ENCODE measurements around the gene FXYD2. TPM values are rescaled to one million over a fixed set of nuclear protein-coding genes. Genes with fewer than 3 reads are reported as not detected.

The FXYD2 gene
- total and polyA plus RNA-seq, 10 of the 15 experiments (the other 5 are each of a cell fraction or from before 2014, with no cell fraction given): 1.2 to 4.5 (median 2.4) TPM

GRCh38 chr11:117828611-117829368, 4.2 kb upstream of the FXYD2 start:
- ChIA-PET POLR2A (interaction anchor here (0.8 to 1.8 kb wide), 6 partner anchors 11 to 224 kb away, joined by 3 to 15 read pairs (median 3); partner anchors contain the start of gene TMPRSS13), CTCF (interaction anchor here (0.8 to 16.0 kb wide), 9 partner anchors 9 to 225 kb away, joined by 3 to 503 read pairs (median 10); no protein-coding TSS in a partner anchor), SMC1A (ENCODE audit: uncharacterized antibody, unreplicated experiment) (interaction anchor here (0.5 to 9.6 kb wide), 11 partner anchors 11 to 225 kb away, joined by 3 to 98 read pairs (median 5); no protein-coding TSS in a partner anchor), RAD21 (ENCODE audit: unreplicated experiment) (interaction anchor here (0.8 to 22.6 kb wide), 9 partner anchors 12 to 224 kb away, joined by 3 to 393 read pairs (median 5); no protein-coding TSS in a partner anchor)
- Histone ChIP-seq H3K27me3 (replicated peaks in 1 of 2; ENCODE audit: control insufficient read depth in 2 of 2, insufficient read depth in 2 of 2, low read length in 1 of 2) (no peaks in the 10 kb centered on the region), H3K9me3 (replicated peaks; ENCODE audit: control insufficient read depth, insufficient read depth, low read length) (no peaks in the 10 kb centered on the region), H3K4me1 (ENCODE audit: control insufficient read depth, insufficient read depth, low read length) (peaks cover 14% of the 10 kb centered on the region), H3K9ac (ENCODE audit: control insufficient read depth, insufficient read depth, low read length) (no peak overlapping the region), H2AFZ (ENCODE audit: control insufficient read depth, low read depth, low read length) (no peak overlapping the region), H3K4me3 (no peak overlapping the region), H3K79me2 (ENCODE audit: control insufficient read depth, insufficient read depth, low read length) (no peaks in the 10 kb centered on the region), H3K27ac (ENCODE audit: control insufficient read depth, insufficient read depth) (no peak overlapping the region; the same call in 1 of the 2 replicates), H3K36me3 (ENCODE audit: control insufficient read depth in 2 of 2, insufficient read depth in 2 of 2, low read length in 1 of 2) (no peaks in the 10 kb centered on the region), H3K4me2 (ENCODE audit: control insufficient read depth, insufficient read depth) (peak overlapping the region; percentile 20; the same call in 1 of the 2 replicates), H4K20me1 (ENCODE audit: control insufficient read depth, insufficient read depth) (no peaks in the 10 kb centered on the region)
- DNase-seq (ENCODE audit: low read depth, low spot score) (no peak), FAIRE-seq (no peak), ATAC-seq (peak; percentile 92)
- BruUV-seq (replicated peaks): no TSS peak
- intact Hi-C loops (cut with micrococcal nuclease; ENCODE audit: unreplicated experiment): no loop called here
- in situ Hi-C loops (cut with MboI): no loop called here
- WGBS (ENCODE audit: insufficient coverage, insufficient replicate concordance, low lambda C conversion rate, missing lambda C conversion rate): 3% methylated on average over 16 of the region's 16 CpGs
- TF ChIP-seq ASH2L (IDR thresholded peaks at IDR 0.05; ENCODE audit: borderline replicate concordance, low read depth): no peak
- 0 out of 2 replicates have a peak, but pooled peaks have one; percentile 29 for TF ChIP-seq CBFB (IDR thresholded peaks at IDR 0.05; ENCODE audit: low read depth)
- peak; percentile 82 for TF ChIP-seq JUND (IDR thresholded peaks at IDR 0.05; ENCODE audit: low read depth, low read length)
- no peak for TF ChIP-seq NFYA (IDR thresholded peaks at IDR 0.05; ENCODE audit: borderline replicate concordance, low read depth, low read length)
- TF ChIP-seq CHD2 (IDR thresholded peaks at IDR 0.05; ENCODE audit: borderline replicate concordance, low read depth, low read length): peak; percentile 48; the same call in 1 of the 2 replicates
- peak; percentile 56; the same call in 1 of the 2 replicates for TF ChIP-seq NBN (IDR thresholded peaks at IDR 0.05)
- 0 out of 2 replicates have a peak, but pooled peaks have one; percentile 58 for TF ChIP-seq LARP7 (IDR thresholded peaks at IDR 0.05)
- TF ChIP-seq BMI1 (IDR thresholded peaks at IDR 0.05; ENCODE audit: borderline replicate concordance): peak; percentile 40; the same call in 1 of the 2 replicates
- TF ChIP-seq SREBF2 (IDR thresholded peaks at IDR 0.05; ENCODE audit: low read length): no peak
- no peak for TF ChIP-seq TCF7 (IDR thresholded peaks at IDR 0.05; ENCODE audit: borderline replicate concordance)
- no peak for TF ChIP-seq CEBPZ (IDR thresholded peaks at IDR 0.05; ENCODE audit: low read depth, low read length)
- peak in 1 of 2 experiments; percentile 80; a peak in 2 of 4 replicates for TF ChIP-seq BHLHE40 (IDR thresholded peaks at IDR 0.05; ENCODE audit: borderline replicate concordance in 1 of 2, low read depth in 2 of 2, low read length in 1 of 2)
- no peak for TF ChIP-seq RAD21 (IDR thresholded peaks at IDR 0.05; ENCODE audit: insufficient read depth, low read depth, low read length)
- TF ChIP-seq SIN3A (IDR thresholded peaks at IDR 0.05; ENCODE audit: low read depth, low read length): no peak
- no peak for TF ChIP-seq TCF3 (IDR thresholded peaks at IDR 0.05; ENCODE audit: borderline replicate concordance, insufficient read depth, low read depth, low read length)
- peak; percentile 97 for TF ChIP-seq MTA2 (IDR thresholded peaks at IDR 0.05; ENCODE audit: low read depth)
- TF ChIP-seq HDGF (IDR thresholded peaks at IDR 0.05): 0 out of 2 replicates have a peak, but pooled peaks have one; percentile 50
- TF ChIP-seq RUNX3 (IDR thresholded peaks at IDR 0.05; ENCODE audit: low read length): peak; percentile 71
- peak; percentile 62; the same call in 1 of the 2 replicates for TF ChIP-seq SMARCA5 (IDR thresholded peaks at IDR 0.05)
- peak; percentile 15; the same call in 1 of the 2 replicates for TF ChIP-seq PKNOX1 (IDR thresholded peaks at IDR 0.05)
